Activated CD8-positive, alpha-beta T cell treated with anti-CD3 and anti-CD28 coated beads, Interleukin-2, amount 10 ng/mL, durations not matched to agents 7 days and 5 days (primary cell): ENCODE measurements around the gene FGFR1OP2. TPM values are rescaled to one million over a fixed set of nuclear protein-coding genes. Genes with fewer than 3 reads are reported as not detected.
A peak's percentile ranks its signal among the peaks of the same experiment; 100 is the strongest.

ENCODE experiments used
- ATAC-seq: fragments of 150-1000 bp; cut with Tn5 transposase; one replicate; pipeline ENCODE4 v1.10.0; 2021; ENCODE audit warnings: moderate library complexity
- CTCF ChIA-PET: fragments of 350-600 bp; sonication (Branson Sonifier 250); formaldehyde crosslinking; loops from one replicate; lab custom pipeline; 2021; ENCODE audit warnings: antibody characterized with exemption; lab: Charles Lee
- POLR2A ChIA-PET: fragments of 350-600 bp; sonication (Branson Sonifier 250); formaldehyde crosslinking; loops from one replicate; lab custom pipeline; 2021; ENCODE audit warnings: antibody characterized with exemption; lab: Charles Lee
- DNase-seq: peaks from one replicate; pipeline ENCODE4 v3.0.0-alpha.2; 2020
- H3K27ac Mint-ChIP-seq: one replicate; pipeline ENCODE4 v1.8.0; 2021; ENCODE audit warnings: mild to moderate bottlenecking, mixed read lengths
- H3K27me3 Mint-ChIP-seq: one replicate; pipeline ENCODE4 v1.8.0; 2021; ENCODE audit warnings: low read depth, mixed read lengths
- H3K36me3 Mint-ChIP-seq: one replicate; pipeline ENCODE4 v1.8.0; 2021; ENCODE audit warnings: low read depth, mixed read lengths
- H3K4me1 Mint-ChIP-seq: one replicate; pipeline ENCODE4 v1.8.0; 2021; ENCODE audit warnings: low read depth, mixed read lengths
- H3K4me3 Mint-ChIP-seq: one replicate; pipeline ENCODE4 v1.8.0; 2021; ENCODE audit warnings: mild to moderate bottlenecking, mixed read lengths
- H3K9me3 Mint-ChIP-seq: one replicate; pipeline ENCODE4 v1.8.0; 2022; ENCODE audit warnings: mixed read lengths; ENCODE audit not compliant: insufficient read depth
- total RNA-seq, 2 experiments: library from RNA; stranded (reverse); gene quantifications; one replicate each; pipeline ENCODE4 v1.2.3, GENCODE V29; 2021

FGFR1OP2 gene
- total RNA-seq, 2 experiments from 2014 or later, result 87.4 to 96.6 TPM

GRCh38 chr12:26928661-26929060, 9.6 kb upstream of the FGFR1OP2 start:
- DNase-seq, result no peak
- ChIA-PET CTCF (interaction anchor here (0.6 kb wide), 1 partner anchor 9 kb away, joined by 3 read pairs; no protein-coding TSS in a partner anchor), POLR2A (no interaction called here)
- peaks cover 53% of the 10 kb centered on the region for H3K36me3 Mint-ChIP-seq
- H3K9me3 Mint-ChIP-seq, result no peaks in the 10 kb centered on the region
- ATAC-seq, result no peak
- peaks cover 25% of the 10 kb centered on the region for H3K4me1 Mint-ChIP-seq
- no peaks in the 10 kb centered on the region for H3K27me3 Mint-ChIP-seq
- no peak overlapping the region for H3K4me3 Mint-ChIP-seq
- no peak overlapping the region for H3K27ac Mint-ChIP-seq

GRCh38 chr12:26929590-26929989, 8.7 kb upstream of the FGFR1OP2 start:
- Mint-ChIP-seq H3K9me3 (no peaks in the 10 kb centered on the region), H3K4me1 (peaks cover 31% of the 10 kb centered on the region), H3K36me3 (peaks cover 61% of the 10 kb centered on the region), H3K27me3 (no peaks in the 10 kb centered on the region), H3K27ac (no peak overlapping the region), H3K4me3 (no peak overlapping the region)
- ATAC-seq (no peak), DNase-seq (no peak)
- ChIA-PET CTCF (no interaction called here), POLR2A (no interaction called here)

- POLR2A ChIA-PET, result interaction anchor here (0.7 to 1.1 kb wide), 2 partner anchors 56 to 103 kb away, joined by 3 to 4 read pairs; partner anchors contain the start of gene ITPR2
These were observed 2.5 kb upstream of the FGFR1OP2 start for GRCh38 chr12:26935636-26936378.

GRCh38 chr12:26936559-26937442, 1.5 kb upstream of the FGFR1OP2 start:
- ChIA-PET CTCF (interaction anchor here (1.2 to 2.2 kb wide), 4 partner anchors 11 to 78 kb away, joined by 3 to 7 read pairs (median 6); partner anchors contain the start of gene TM7SF3), POLR2A (interaction anchor here (1.0 to 1.1 kb wide), 2 partner anchors 104 to 105 kb away, joined by 4 read pairs; partner anchors contain the start of gene ITPR2)
- Mint-ChIP-seq H3K36me3 (peaks cover 55% of the 10 kb centered on the region), H3K27ac (peak overlapping the region; percentile 98), H3K4me1 (peaks cover 54% of the 10 kb centered on the region), H3K27me3 (no peaks in the 10 kb centered on the region), H3K4me3 (peak overlapping the region; percentile 95), H3K9me3 (no peaks in the 10 kb centered on the region)
- DNase-seq (peak; percentile 35), ATAC-seq (no peak)

More at GRCh38 chr12:26935636-26936378, 2.5 kb upstream of the FGFR1OP2 start:
- no peaks in the 10 kb centered on the region for H3K9me3 Mint-ChIP-seq
- H3K4me3 Mint-ChIP-seq, result peak overlapping the region; percentile 95
- peaks cover 57% of the 10 kb centered on the region for H3K36me3 Mint-ChIP-seq
- peak overlapping the region; percentile 98 for H3K27ac Mint-ChIP-seq
- ATAC-seq, result no peak
- DNase-seq, result peak; percentile 30
- CTCF ChIA-PET, result interaction anchor here (1.2 to 2.2 kb wide), 4 partner anchors 10 to 78 kb away, joined by 3 to 7 read pairs (median 6); partner anchors contain the start of gene TM7SF3
- no peaks in the 10 kb centered on the region for H3K27me3 Mint-ChIP-seq
- peaks cover 53% of the 10 kb centered on the region for H3K4me1 Mint-ChIP-seq

- Mint-ChIP-seq H3K27ac (peak overlapping the region; percentile 98), H3K4me1 (peaks cover 54% of the 10 kb centered on the region), H3K9me3 (no peaks in the 10 kb centered on the region), H3K36me3 (peaks cover 54% of the 10 kb centered on the region), H3K27me3 (no peaks in the 10 kb centered on the region), H3K4me3 (peak overlapping the region; percentile 95)
- DNase-seq, result no peak
- CTCF ChIA-PET, result interaction anchor here (1.4 kb wide), 1 partner anchor 77 kb away, joined by 5 read pairs; the partner anchor contains the start of gene TM7SF3
- POLR2A ChIA-PET, result interaction anchor here (1.0 kb wide), 1 partner anchor 105 kb away, joined by 4 read pairs; no protein-coding TSS in a partner anchor
- no peak for ATAC-seq
These were observed 817 bp upstream of the FGFR1OP2 start for GRCh38 chr12:26937443-26937862.

- no peaks in the 10 kb centered on the region for H3K9me3 Mint-ChIP-seq
- H3K4me1 Mint-ChIP-seq, result peaks cover 54% of the 10 kb centered on the region
- DNase-seq (peak; percentile 44), ATAC-seq (no peak)
- ChIA-PET POLR2A (interaction anchor here (1.2 to 1.7 kb wide), 2 partner anchors 16 to 107 kb away, joined by 3 to 4 read pairs; no protein-coding TSS in a partner anchor), CTCF (interaction anchor here (1.0 kb wide), 1 partner anchor 75 kb away, joined by 4 read pairs; the partner anchor contains the start of gene TM7SF3)
- H3K4me3 Mint-ChIP-seq, result peak overlapping the region; percentile 95
- peak overlapping the region; percentile 98 for H3K27ac Mint-ChIP-seq
- H3K27me3 Mint-ChIP-seq, result no peaks in the 10 kb centered on the region
- H3K36me3 Mint-ChIP-seq, result peaks cover 54% of the 10 kb centered on the region
These were observed 412 bp downstream of the FGFR1OP2 start for GRCh38 chr12:26938701-26939062.

- peaks cover 57% of the 10 kb centered on the region for H3K4me1 Mint-ChIP-seq
- H3K9me3 Mint-ChIP-seq, result peaks cover 3% of the 10 kb centered on the region
- DNase-seq, result no peak
- no peaks in the 10 kb centered on the region for H3K27me3 Mint-ChIP-seq
- peaks cover 56% of the 10 kb centered on the region for H3K36me3 Mint-ChIP-seq
- no peak for ATAC-seq
- H3K4me3 Mint-ChIP-seq, result peak overlapping the region; percentile 95
- ChIA-PET POLR2A (interaction anchor here (1.2 to 1.7 kb wide), 2 partner anchors 15 to 107 kb away, joined by 3 to 4 read pairs; no protein-coding TSS in a partner anchor), CTCF (interaction anchor here (0.7 to 1.0 kb wide), 2 partner anchors 75 to 107 kb away, joined by 3 to 4 read pairs; partner anchors contain the start of gene TM7SF3)
- peak overlapping the region; percentile 98 for H3K27ac Mint-ChIP-seq
These were observed 1.0 kb downstream of the FGFR1OP2 start for GRCh38 chr12:26939192-26939832.

- Mint-ChIP-seq H3K36me3 (peaks cover 53% of the 10 kb centered on the region), H3K27ac (peak overlapping the region; percentile 34), H3K4me3 (peak overlapping the region; percentile 95), H3K4me1 (peaks cover 53% of the 10 kb centered on the region), H3K27me3 (no peaks in the 10 kb centered on the region), H3K9me3 (peaks cover 3% of the 10 kb centered on the region)
- ATAC-seq (no peak), DNase-seq (no peak)
- ChIA-PET CTCF (interaction anchor here (0.7 kb wide), 1 partner anchor 108 kb away, joined by 3 read pairs; no protein-coding TSS in a partner anchor), POLR2A (interaction anchor here (1.7 kb wide), 1 partner anchor 108 kb away, joined by 4 read pairs; no protein-coding TSS in a partner anchor)
These were observed 1.7 kb downstream of the FGFR1OP2 start for GRCh38 chr12:26939953-26940352.

- ATAC-seq (no peak), DNase-seq (peak; percentile 39)
- H3K27ac Mint-ChIP-seq, result peak overlapping the region; percentile 94
- H3K9me3 Mint-ChIP-seq, result peaks cover 3% of the 10 kb centered on the region
- H3K27me3 Mint-ChIP-seq, result no peaks in the 10 kb centered on the region
- peak overlapping the region; percentile 95 for H3K4me3 Mint-ChIP-seq
- peaks cover 48% of the 10 kb centered on the region for H3K4me1 Mint-ChIP-seq
- POLR2A ChIA-PET, result interaction anchor here (2.0 kb wide), 1 partner anchor 73 kb away, joined by 9 read pairs; the partner anchor contains the start of gene TM7SF3
- CTCF ChIA-PET, result interaction anchor here (1.0 to 3.4 kb wide), 4 partner anchors 14 to 108 kb away, joined by 3 to 13 read pairs (median 5); partner anchors contain the start of genes ITPR2 and TM7SF3
- H3K36me3 Mint-ChIP-seq, result peaks cover 51% of the 10 kb centered on the region
These were observed 2.4 kb downstream of the FGFR1OP2 start for GRCh38 chr12:26940516-26941214.

GRCh38 chr12:26941215-26941594, 2.9 kb downstream of the FGFR1OP2 start:
- ChIA-PET POLR2A (interaction anchor here (2.0 kb wide), 1 partner anchor 73 kb away, joined by 9 read pairs; the partner anchor contains the start of gene TM7SF3), CTCF (interaction anchor here (1.0 to 3.4 kb wide), 4 partner anchors 13 to 108 kb away, joined by 3 to 13 read pairs (median 5); partner anchors contain the start of genes ITPR2 and TM7SF3)
- peaks cover 51% of the 10 kb centered on the region for H3K36me3 Mint-ChIP-seq
- peaks cover 47% of the 10 kb centered on the region for H3K4me1 Mint-ChIP-seq
- ATAC-seq (no peak), DNase-seq (no peak)
- H3K27ac Mint-ChIP-seq, result peak overlapping the region; percentile 94
- H3K4me3 Mint-ChIP-seq, result peak overlapping the region; percentile 95
- H3K27me3 Mint-ChIP-seq, result no peaks in the 10 kb centered on the region
- H3K9me3 Mint-ChIP-seq, result peaks cover 8% of the 10 kb centered on the region
